ENCODE results near the gene UBE2Z. TPM values are rescaled to one million over a fixed set of nuclear protein-coding genes. Genes with fewer than 3 reads are reported as not detected.

Gene UBE2Z
- total RNA-seq, 2 experiments from 2014 or later, result 60.5 to 61.6 TPM

DNA sequence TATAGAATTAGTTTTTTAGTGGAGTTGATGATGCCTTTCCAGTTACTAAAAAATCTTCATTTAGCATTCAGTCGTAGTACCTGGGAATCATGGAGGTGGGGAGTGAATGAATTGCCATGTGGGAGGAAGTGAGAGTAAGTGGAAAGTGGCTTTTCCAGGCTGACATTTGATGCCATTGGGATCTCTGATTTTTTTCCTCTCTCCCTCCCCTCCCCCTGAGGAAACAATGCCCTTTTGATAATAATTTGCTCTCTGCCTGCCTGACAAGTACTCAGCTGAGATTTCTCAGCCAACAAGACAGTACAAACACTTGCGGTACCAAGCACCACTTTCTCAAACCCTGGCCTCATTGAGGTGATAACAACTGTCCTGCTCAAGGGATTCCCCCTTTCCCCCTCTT, 2.2 kb downstream of the UBE2Z start:
- Histone ChIP-seq H3K4me1 (ENCODE audit: insufficient read depth, low read length) (peaks cover 53% of the 10 kb centered on the region), H3K9me3 (ENCODE audit: control insufficient read depth in 1 of 2, insufficient read depth in 1 of 2, low read length in 2 of 2) (no peaks in the 10 kb centered on the region), H3K36me3 (ENCODE audit: insufficient read depth, low read length) (peaks cover 42% of the 10 kb centered on the region), H3K27ac (ENCODE audit: low read depth in 1 of 2, low read length in 2 of 2) (peak overlapping the region in 1 of 2 donors; percentile 26), H3K4me3 (ENCODE audit: low read length) (no peak overlapping the region), H3K27me3 (ENCODE audit: control insufficient read depth in 1 of 2, insufficient read depth in 2 of 2, low read length in 2 of 2) (no peaks in the 10 kb centered on the region)
- Mint-ChIP-seq H3K27me3 (no peaks in the 10 kb centered on the region), H3K36me3 (ENCODE audit: low read depth) (peaks cover 66% of the 10 kb centered on the region), H3K9me3 (no peaks in the 10 kb centered on the region), H3K4me1 (ENCODE audit: low read depth) (peaks cover 75% of the 10 kb centered on the region), H3K27ac (peak overlapping the region; percentile 87), H3K4me3 (peak overlapping the region; percentile 95)
- DNase-seq (no peak), ATAC-seq (ENCODE audit: poor library complexity) (no peak)
- TF ChIP-seq, protein P1, sequence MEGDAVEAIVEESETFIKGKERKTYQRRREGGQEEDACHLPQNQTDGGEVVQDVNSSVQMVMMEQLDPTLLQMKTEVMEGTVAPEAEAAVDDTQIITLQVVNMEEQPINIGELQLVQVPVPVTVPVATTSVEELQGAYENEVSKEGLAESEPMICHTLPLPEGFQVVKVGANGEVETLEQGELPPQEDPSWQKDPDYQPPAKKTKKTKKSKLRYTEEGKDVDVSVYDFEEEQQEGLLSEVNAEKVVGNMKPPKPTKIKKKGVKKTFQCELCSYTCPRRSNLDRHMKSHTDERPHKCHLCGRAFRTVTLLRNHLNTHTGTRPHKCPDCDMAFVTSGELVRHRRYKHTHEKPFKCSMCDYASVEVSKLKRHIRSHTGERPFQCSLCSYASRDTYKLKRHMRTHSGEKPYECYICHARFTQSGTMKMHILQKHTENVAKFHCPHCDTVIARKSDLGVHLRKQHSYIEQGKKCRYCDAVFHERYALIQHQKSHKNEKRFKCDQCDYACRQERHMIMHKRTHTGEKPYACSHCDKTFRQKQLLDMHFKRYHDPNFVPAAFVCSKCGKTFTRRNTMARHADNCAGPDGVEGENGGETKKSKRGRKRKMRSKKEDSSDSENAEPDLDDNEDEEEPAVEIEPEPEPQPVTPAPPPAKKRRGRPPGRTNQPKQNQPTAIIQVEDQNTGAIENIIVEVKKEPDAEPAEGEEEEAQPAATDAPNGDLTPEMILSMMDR (IDR thresholded peaks at IDR 0.05), result no peak
- ChIA-PET POLR2A (interaction anchor here (1.2 to 4.9 kb wide), 2 partner anchors 18 to 34 kb away, joined by 3 to 112 read pairs; partner anchors contain the start of genes ATP5MC1 and SNF8), CTCF (interaction anchor here (1.0 kb wide), 1 partner anchor 90 kb away, joined by 3 read pairs; no protein-coding TSS in a partner anchor)
- intact Hi-C loops (cut with DNase I, micrococcal nuclease), result no loop called here

DNA sequence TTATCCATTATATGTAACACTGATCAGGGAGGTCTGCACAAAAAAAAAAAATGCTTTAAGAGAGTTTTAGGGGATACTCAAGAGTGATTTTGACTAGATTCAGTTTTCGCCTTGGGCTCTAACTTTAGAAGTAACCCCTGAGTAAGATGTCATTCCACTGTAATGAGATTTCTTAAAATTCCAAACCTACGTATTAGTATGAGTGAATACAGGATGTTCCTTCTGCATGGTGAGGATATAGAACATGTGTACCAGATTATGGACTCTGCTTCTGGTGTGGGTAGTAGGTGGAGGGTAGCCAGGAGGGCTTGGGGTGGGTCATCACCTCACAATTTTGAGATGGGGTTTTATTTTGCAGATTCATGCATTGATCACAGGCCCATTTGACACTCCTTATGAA, 4.3 kb downstream of the UBE2Z start:
- no peaks in the 10 kb centered on the region for H3K9me3 ChIP-seq (ENCODE audit: control insufficient read depth in 1 of 2, insufficient read depth in 1 of 2, low read length in 2 of 2)
- Mint-ChIP-seq H3K36me3 (ENCODE audit: low read depth) (peaks cover 87% of the 10 kb centered on the region), H3K27ac (peak overlapping the region; percentile 57), H3K4me3 (no peak overlapping the region), H3K27me3 (no peaks in the 10 kb centered on the region), H3K4me1 (ENCODE audit: low read depth) (peaks cover 81% of the 10 kb centered on the region), H3K9me3 (no peaks in the 10 kb centered on the region)
- H3K4me1 ChIP-seq (ENCODE audit: insufficient read depth, low read length), result peaks cover 53% of the 10 kb centered on the region
- H3K4me3 ChIP-seq (ENCODE audit: low read length), result no peak overlapping the region
- intact Hi-C loops (cut with DNase I, micrococcal nuclease), result no loop called here
- H3K27ac ChIP-seq (ENCODE audit: low read depth in 1 of 2, low read length in 2 of 2), result no peak overlapping the region
- CTCF ChIA-PET, result no interaction called here
- no peaks in the 10 kb centered on the region for H3K27me3 ChIP-seq (ENCODE audit: control insufficient read depth in 1 of 2, insufficient read depth in 2 of 2, low read length in 2 of 2)
- DNase-seq, result no peak
- POLR2A ChIA-PET, result no interaction called here
- no peak for ATAC-seq (ENCODE audit: poor library complexity)
- TF ChIP-seq, protein P1 (IDR thresholded peaks at IDR 0.05), result no peak
- peaks cover 60% of the 10 kb centered on the region for H3K36me3 ChIP-seq (ENCODE audit: insufficient read depth, low read length)

DNA sequence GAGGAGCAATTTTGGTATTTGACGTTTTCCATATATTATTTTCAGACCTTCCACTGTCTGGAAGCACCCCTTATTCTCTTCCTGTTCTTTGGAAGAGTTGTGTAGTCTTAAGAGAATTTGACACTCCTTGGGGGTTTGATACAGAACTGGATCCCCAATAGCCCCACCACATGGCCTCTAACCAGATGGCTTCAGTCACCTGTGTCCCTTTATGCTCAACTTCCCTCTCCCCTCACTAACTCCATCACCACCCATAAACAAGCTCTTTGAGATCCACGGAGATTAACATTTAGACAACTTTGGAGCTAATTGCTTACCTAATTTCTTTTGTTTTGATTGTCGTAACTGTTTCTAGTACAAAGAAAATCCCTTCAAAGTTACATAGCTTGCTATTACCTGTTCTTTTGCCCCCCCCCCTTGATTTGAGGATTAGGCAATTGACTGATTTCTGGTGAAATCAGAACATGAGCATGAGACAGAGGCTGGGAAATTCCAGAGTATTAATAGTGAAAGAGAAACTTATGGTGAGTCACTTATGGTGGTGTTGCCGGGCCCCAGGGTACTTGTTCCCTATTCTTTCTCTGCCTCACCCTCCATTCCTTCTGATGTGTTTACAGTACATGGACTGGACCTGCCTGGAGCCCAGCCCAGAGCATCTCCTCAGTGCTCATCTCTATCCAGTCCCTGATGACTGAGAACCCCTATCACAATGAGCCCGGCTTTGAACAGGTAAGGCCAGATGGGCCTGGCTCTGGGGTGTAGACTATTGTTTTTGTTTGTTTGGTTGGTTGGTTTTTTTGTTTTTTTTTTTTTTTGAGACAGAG, 7.5 kb downstream of the UBE2Z start:
- Histone ChIP-seq H3K4me3 (ENCODE audit: low read length) (no peak overlapping the region), H3K36me3 (ENCODE audit: insufficient read depth, low read length) (peaks cover 81% of the 10 kb centered on the region), H3K27me3 (ENCODE audit: control insufficient read depth in 1 of 2, insufficient read depth in 2 of 2, low read length in 2 of 2) (no peaks in the 10 kb centered on the region), H3K4me1 (ENCODE audit: insufficient read depth, low read length) (peaks cover 29% of the 10 kb centered on the region), H3K9me3 (ENCODE audit: control insufficient read depth in 1 of 2, insufficient read depth in 1 of 2, low read length in 2 of 2) (no peaks in the 10 kb centered on the region), H3K27ac (ENCODE audit: low read depth in 1 of 2, low read length in 2 of 2) (peak overlapping the region in 1 of 2 donors; percentile 42)
- H3K27me3 Mint-ChIP-seq, result no peaks in the 10 kb centered on the region
- peak overlapping the region; percentile 81 for H3K27ac Mint-ChIP-seq
- TF ChIP-seq, protein P1 (IDR thresholded peaks at IDR 0.05), result no peak
- POLR2A ChIA-PET, result interaction anchor here (0.8 to 1.1 kb wide), 2 partner anchors 13 to 29 kb away, joined by 4 to 5 read pairs; partner anchors contain the start of gene SNF8
- intact Hi-C loops (cut with DNase I, micrococcal nuclease), result loop anchor here in 1 of 2 experiments (2.0 kb wide), 1 partner anchor 15 kb away; no protein-coding TSS in a partner anchor
- H3K36me3 Mint-ChIP-seq (ENCODE audit: low read depth), result peaks cover 90% of the 10 kb centered on the region
- CTCF ChIA-PET, result no interaction called here
- H3K9me3 Mint-ChIP-seq, result no peaks in the 10 kb centered on the region
- DNase-seq (peak in 5 of 14 experiments; percentile 2 to 81 (median 59)), ATAC-seq (ENCODE audit: poor library complexity) (peak; percentile 80)
- peaks cover 54% of the 10 kb centered on the region for H3K4me1 Mint-ChIP-seq (ENCODE audit: low read depth)
- H3K4me3 Mint-ChIP-seq, result peak overlapping the region; percentile 0
